IMR-90 (cell line): ENCODE data around the gene CELA2B. TPM values are rescaled to one million over a fixed set of nuclear protein-coding genes. Genes with fewer than 3 reads are reported as not detected.
"Not testable (repeated sequence)": the region's sequence is repeated elsewhere in the genome, so short reads cannot be mapped to it uniquely, and the experiment has no call there.

Experiments
- ATAC-seq: fragments of 200-7000 bp; cut with Tn5 transposase; 2 replicates; pipeline ENCODE4 v1.9.1; 2020; ENCODE audit warnings: low read depth, mild to moderate bottlenecking, moderate library complexity
- BruUV-seq: library from RNA; stranded (reverse); fragments of 400-500 nt; replicated peaks from 2 replicates; lab custom pipeline; 2021; lab: Mats Ljungman, UMichigan
- CTCF ChIA-PET: fragments of 300-600 bp; formaldehyde crosslinking; extraction: SDS; loops from one replicate; lab custom pipeline; 2021; ENCODE audit warnings: antibody characterized with exemption; lab: Yijun Ruan, JAX
- POLR2A ChIA-PET: fragments of 300-600 bp; sonication (Branson Sonifier 250); formaldehyde crosslinking; loops from one replicate; lab custom pipeline; 2022; ENCODE audit warnings: antibody characterized with exemption; ENCODE audit not compliant: unreplicated experiment; lab: Charles Lee
- DNase-seq: peaks from one replicate; pipeline ENCODE4 v3.0.0; 2013
- H2AFZ ChIP-seq: replicated peaks from 2 replicates; pipeline ENCODE3; 2013; ENCODE audit warnings: low read length, mild to moderate bottlenecking; ENCODE audit not compliant: poor library complexity
- H2AK5ac ChIP-seq: 2 replicates; pipeline ENCODE4 v1.6.1; 2013; ENCODE audit warnings: low read depth, low read length, inconsistent platforms
- H2AK9ac ChIP-seq: replicated peaks from 2 replicates; pipeline ENCODE3; 2013; ENCODE audit warnings: mild to moderate bottlenecking, low read depth, low read length, moderate library complexity; ENCODE audit not compliant: poor library complexity
- H2BK120ac ChIP-seq: 2 replicates; pipeline ENCODE4 v1.6.1; 2013; ENCODE audit warnings: low read depth, low read length, inconsistent platforms
- H2BK15ac ChIP-seq: 3 replicates; pipeline ENCODE4 v1.6.1; 2013; ENCODE audit warnings: low read depth, low read length, inconsistent platforms
- H2BK20ac ChIP-seq: 2 replicates; pipeline ENCODE4 v1.6.1; 2013; ENCODE audit warnings: low read depth, mild to moderate bottlenecking, inconsistent platforms, low read length, moderate library complexity
- H2BK5ac ChIP-seq: 2 replicates; pipeline ENCODE4 v1.6.1; 2013; ENCODE audit warnings: mild to moderate bottlenecking, low read depth, low read length, inconsistent platforms; ENCODE audit not compliant: poor library complexity, severe bottlenecking
- H3K14ac ChIP-seq: replicated peaks from 2 replicates; pipeline ENCODE4 v1.6.1; 2013; ENCODE audit warnings: low read depth, low read length, inconsistent platforms
- H3K18ac ChIP-seq: 2 replicates; pipeline ENCODE4 v1.6.1; 2013; ENCODE audit warnings: low read depth, low read length, control low read depth
- H3K23ac ChIP-seq: 2 replicates; pipeline ENCODE4 v1.6.1; 2013; ENCODE audit warnings: low read depth, low read length, inconsistent platforms
- H3K27ac ChIP-seq: 2 replicates; pipeline ENCODE4 v1.5.1; 2013; ENCODE audit warnings: mild to moderate bottlenecking, control low read depth, low read length; ENCODE audit not compliant: insufficient read depth
- H3K27me3 ChIP-seq: 2 replicates; pipeline ENCODE4 v1.6.1; 2013; ENCODE audit warnings: low read length; ENCODE audit not compliant: control insufficient read depth, insufficient read depth
- H3K36me3 ChIP-seq: 2 replicates; pipeline ENCODE4 v1.6.1; 2013; ENCODE audit warnings: low read length, mixed read lengths; ENCODE audit not compliant: control insufficient read depth, insufficient read depth
- H3K4ac ChIP-seq: 2 replicates; pipeline ENCODE4 v1.6.1; 2013; ENCODE audit warnings: low read depth, low read length, inconsistent platforms
- H3K4me1 ChIP-seq: 2 replicates; pipeline ENCODE4 v1.6.1; 2013; ENCODE audit warnings: low read length, mixed read lengths; ENCODE audit not compliant: control insufficient read depth, insufficient read depth
- H3K4me2 ChIP-seq: 2 replicates; pipeline ENCODE4 v1.6.1; 2013; ENCODE audit warnings: low read depth, mild to moderate bottlenecking, control low read depth, low read length, moderate library complexity
- H3K4me3 ChIP-seq: 2 replicates; pipeline ENCODE4 v1.5.1; 2013; ENCODE audit warnings: low read depth, mild to moderate bottlenecking, control low read depth, low read length, moderate library complexity; ENCODE audit not compliant: insufficient read depth
- H3K56ac ChIP-seq: 2 replicates; pipeline ENCODE4 v1.6.1; 2013; ENCODE audit warnings: low read length, inconsistent platforms; ENCODE audit not compliant: insufficient read depth; ENCODE audit errors: extremely low read depth
- H3K79me1 ChIP-seq, 2 experiments: 2 replicates each; pipeline ENCODE4 v1.6.1; 2013; ENCODE audit warnings: low read length in 2 of 2, inconsistent platforms in 1 of 2, low read depth in 1 of 2
- H3K9ac ChIP-seq: 2 replicates; pipeline ENCODE4 v1.6.1; 2013; ENCODE audit warnings: low read depth, low read length, control low read depth
- H3K9me1 ChIP-seq: 2 replicates; pipeline ENCODE4 v1.6.1; 2013; ENCODE audit warnings: low read length, inconsistent platforms; ENCODE audit not compliant: insufficient read depth
- H3K9me3 ChIP-seq: 2 replicates; pipeline ENCODE4 v1.6.1; 2013; ENCODE audit warnings: low read length; ENCODE audit not compliant: control insufficient read depth, insufficient read depth
- H4K20me1 ChIP-seq: 2 replicates; pipeline ENCODE4 v1.6.1; 2013; ENCODE audit warnings: low read length, inconsistent platforms; ENCODE audit not compliant: insufficient read depth
- H4K5ac ChIP-seq: 2 replicates; pipeline ENCODE4 v1.6.1; 2013; ENCODE audit warnings: mild to moderate bottlenecking, low read depth, low read length, control low read depth
- H4K8ac ChIP-seq, 2 experiments: 2 replicates each; pipeline ENCODE4 v1.6.1; 2013; ENCODE audit warnings: low read depth in 2 of 2, low read length in 2 of 2, control low read depth in 1 of 2, inconsistent platforms in 1 of 2
- H4K91ac ChIP-seq: 2 replicates; pipeline ENCODE4 v1.6.1; 2013; ENCODE audit warnings: low read depth, low read length, inconsistent platforms; ENCODE audit not compliant: insufficient read depth
- WGBS, 2 experiments: methylation state at CpG; one replicate each; pipeline versions ENCODE4 v1.1.5 to v1.1.7; 2013; ENCODE audit warnings: missing lambda C conversion rate in 2 of 2; ENCODE audit not compliant: insufficient read length in 1 of 2; ENCODE audit errors: extremely low coverage in 2 of 2; 5-methylcytosine and 5-hydroxymethylcytosine counted together
- dilution Hi-C: fragments of 300-500 bp; cut with HindIII; formaldehyde crosslinking; loops from one replicate; pipeline ENCODE4 v1.14.3; 2018; ENCODE audit warnings: low sequenced_read_pairs; ENCODE audit not compliant: unreplicated experiment
- in situ Hi-C: fragments of 300-500 bp; cut with MboI; formaldehyde crosslinking; loops from 3 replicates; pipeline ENCODE4 v1.14.3; 2019; ENCODE audit warnings: low sequenced_read_pairs, inconsistent platforms, mixed read lengths
- intact Hi-C: fragments of 100-400 bp; cut with micrococcal nuclease; formaldehyde crosslinking; loops from 2 replicates; pipeline ENCODE4 v1.10.0; 2022
- polyA plus RNA-seq, 3 experiments: library from polyadenylated mRNA; depleted of rRNA; stranded (reverse); fragments of >200 nt; gene quantifications; 2 replicates each; pipeline ENCODE4 v1.2.3, GENCODE V29; 2012; ENCODE audit warnings: low replicate concordance in 1 of 3
- total RNA-seq: library from RNA; depleted of rRNA; stranded (reverse); fragments of >200 nt; gene quantifications from 2 replicates; pipeline ENCODE4 v1.2.3, GENCODE V29; 2012

The CELA2B gene
- total and polyA plus RNA-seq, 2 of the 4 experiments (the other 2 are of a cell fraction) = not detected

- H3K18ac ChIP-seq, in situ Hi-C loops, H2BK20ac ChIP-seq, H3K14ac ChIP-seq, H2AK9ac ChIP-seq, H2BK5ac ChIP-seq, H2BK120ac ChIP-seq, H3K4me1 ChIP-seq, H3K36me3 ChIP-seq, H3K4me2 ChIP-seq, H3K27me3 ChIP-seq, H4K91ac ChIP-seq, H3K4me3 ChIP-seq, H2AK5ac ChIP-seq, H2BK15ac ChIP-seq, dilution Hi-C loops, H3K9ac ChIP-seq, H3K56ac ChIP-seq, H2AFZ ChIP-seq, H3K9me1 ChIP-seq, DNase-seq, intact Hi-C loops, BruUV-seq, H4K20me1 ChIP-seq, H3K4ac ChIP-seq, H3K79me1 ChIP-seq, H3K9me3 ChIP-seq, ATAC-seq, H4K5ac ChIP-seq, H3K23ac ChIP-seq, H4K8ac ChIP-seq, POLR2A ChIA-PET, H3K27ac ChIP-seq: not testable (repeated sequence)
- CTCF ChIA-PET = interaction anchor here (0.6 kb wide), 1 partner anchor 91 kb away, joined by 4 read pairs; no protein-coding TSS in a partner anchor
- no CpG with 5 or more reads among the region's 5 CpGs for WGBS, 2 experiments
Observed at GRCh38 chr1:15514557-15514956, 38.7 kb downstream of the CELA2B start.
